ENCODE results near the gene PPP1R15A.
"Not testable (repeated sequence)": the region's sequence is repeated elsewhere in the genome, so short reads cannot be mapped to it uniquely, and the experiment has no call there.

PPP1R15A gene

GRCh38 chr19:48915757-48916156 lies 43.5 kb downstream of the PPP1R15A start:
- no peak for DNase-seq

DNA sequence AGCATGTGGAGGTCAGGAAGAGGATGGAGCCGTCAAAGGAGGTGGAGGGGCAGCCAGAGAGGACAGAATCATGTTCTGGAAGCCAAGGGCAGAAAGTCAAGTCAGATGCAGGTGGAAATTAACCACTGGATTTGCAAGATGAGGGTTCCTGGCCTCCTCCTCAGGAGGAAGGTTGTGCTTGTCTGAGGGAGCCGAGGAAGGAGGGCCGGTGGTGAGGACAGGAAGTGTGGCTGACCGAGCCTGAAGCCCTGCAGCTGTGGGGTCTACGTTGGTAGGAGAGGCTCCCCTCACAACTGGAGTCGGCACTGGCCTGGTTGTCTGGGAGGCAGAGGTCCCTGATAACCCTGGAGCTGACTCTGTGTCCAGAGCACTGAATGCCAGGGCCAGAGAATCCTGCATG lies 45.9 kb downstream of the PPP1R15A start:
- no peak for DNase-seq

DNA sequence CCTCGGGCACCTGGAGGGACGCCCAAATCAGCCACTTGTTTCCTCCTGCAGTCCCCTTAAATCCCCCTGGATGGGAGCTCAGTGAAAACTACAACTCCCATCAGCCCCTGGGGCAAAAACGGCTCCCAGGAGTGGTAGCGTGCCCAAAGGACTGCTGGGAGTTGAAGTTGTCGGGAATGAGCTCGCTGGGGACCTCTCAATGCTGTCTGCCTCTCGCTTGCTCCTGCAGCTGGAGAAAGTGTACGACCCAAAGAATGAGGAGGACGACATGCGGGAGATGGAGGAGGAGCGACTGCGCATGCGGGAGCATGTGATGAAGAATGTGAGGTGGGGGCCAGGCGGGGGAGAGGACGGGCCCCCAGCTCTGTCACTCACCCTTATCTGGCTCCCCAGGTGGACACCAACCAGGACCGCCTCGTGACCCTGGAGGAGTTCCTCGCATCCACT lies 46.6 kb downstream of the PPP1R15A start:
- peak in 1 of 2 donors; percentile 26 for DNase-seq

DNA sequence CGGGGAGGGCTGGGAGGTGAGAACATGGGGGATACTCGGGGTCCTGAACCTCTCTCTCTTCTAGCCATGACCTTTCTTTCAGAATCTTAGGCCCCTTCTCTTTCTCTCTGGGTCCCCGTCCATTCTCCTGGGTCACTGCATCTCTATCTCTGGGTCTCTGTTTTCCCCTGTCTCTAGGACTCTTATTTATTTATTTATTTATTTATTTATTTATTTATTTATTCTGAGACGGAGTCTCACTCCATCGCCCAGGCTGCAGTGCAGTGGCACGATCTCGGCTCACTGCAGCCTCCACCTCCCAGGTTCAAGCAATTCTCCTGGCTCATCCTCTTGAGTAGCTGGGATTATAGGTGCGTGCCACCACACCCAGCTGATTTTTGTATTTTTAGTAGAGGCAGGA lies 47.0 kb downstream of the PPP1R15A start:
- DNase-seq: not testable (repeated sequence)

DNA sequence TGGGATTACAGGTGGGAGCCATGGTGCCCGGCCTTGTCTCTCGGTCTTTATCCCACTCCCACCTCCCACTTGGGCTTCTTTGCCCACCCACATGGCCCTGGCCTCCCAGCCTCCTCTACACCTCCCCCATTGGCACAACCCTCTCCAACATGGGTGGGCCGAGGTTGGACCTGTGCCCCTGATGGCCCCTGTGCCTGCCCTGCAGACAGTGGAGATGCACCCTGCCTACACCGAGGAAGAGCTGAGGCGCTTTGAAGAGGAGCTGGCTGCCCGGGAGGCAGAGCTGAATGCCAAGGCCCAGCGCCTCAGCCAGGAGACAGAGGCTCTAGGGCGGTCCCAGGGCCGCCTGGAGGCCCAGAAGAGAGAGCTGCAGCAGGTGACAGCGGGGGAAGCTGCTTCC lies 48.7 kb downstream of the PPP1R15A start:
- no peak for DNase-seq

- DNase-seq: no peak
Measured at GRCh38 chr19:48921721-48922500, 49.7 kb downstream of the PPP1R15A start.

- no peak for DNase-seq
Measured at GRCh38 chr19:48922548-48923490, 50.6 kb downstream of the PPP1R15A start.

GRCh38 chr19:48925240-48925843 lies 53.1 kb downstream of the PPP1R15A start:
- peak in 1 of 2 donors; percentile 11 for DNase-seq
